Body of pancreas (tissue), 4 donors: ENCODE measurements around the gene GAK.

Experiments used
- CTCF ChIP-seq, 7 experiments: fragments of 450-650 bp in 4 of 7; fragments of 200-600 bp in 3 of 7; sonication (generic) in 3 of 7; IDR thresholded peaks; one replicate each; pipeline ENCODE4 v1.5.1; 2016 to 2019; ENCODE audit warnings: antibody characterized with exemption in 7 of 7
- POLR2A ChIP-seq, 3 donors: fragments of 450-650 bp; IDR thresholded peaks; one replicate each; pipeline ENCODE4 v1.6.1; 2016; ENCODE audit warnings: antibody characterized with exemption in 3 of 3, mild to moderate bottlenecking in 2 of 3

- TF ChIP-seq CTCF (IDR thresholded peaks at IDR 0.05) (no peak), POLR2A (IDR thresholded peaks at IDR 0.05) (no peak)
Measured at GRCh38 chr4:879729-880077, 52.4 kb downstream of the GAK start.
